Measurements from ENCODE around the gene SARNP. TPM values are rescaled to one million over a fixed set of nuclear protein-coding genes. Genes with fewer than 3 reads are reported as not detected.

SARNP gene
- total and polyA plus RNA-seq, 10 of the 15 experiments (the other 5 are each of a cell fraction or from before 2014, with no cell fraction given) = 77.6 to 445 (median 188) TPM

GRCh38 chr12:55844961-55845360, 27.4 kb upstream of the SARNP start (continued):
- TF ChIP-seq SPI1 (IDR thresholded peaks at IDR 0.05; ENCODE audit: borderline replicate concordance, insufficient read depth, low read depth, low read length) (no peak), HSF1 (IDR thresholded peaks at IDR 0.05; ENCODE audit: low read depth, low read length) (no peak), PKNOX1 (IDR thresholded peaks at IDR 0.05) (no peak), IRF3 (IDR thresholded peaks at IDR 0.05) (no peak), GABPA (IDR thresholded peaks at IDR 0.05; ENCODE audit: low read depth) (no peak), SRF (IDR thresholded peaks at IDR 0.05; ENCODE audit: low read depth in 2 of 2, low read length in 2 of 2) (no peak), ELK1 (IDR thresholded peaks at IDR 0.05; ENCODE audit: low read depth, low read length) (no peak), NKRF (conservative IDR thresholded peaks at IDR 0.05) (no peak)

Measured in GM12878 (cell line).